Astrocyte of the cerebellum (primary cell): ENCODE results near the gene FAXDC2.
"Not testable (repeated sequence)": the region's sequence is repeated elsewhere in the genome, so short reads cannot be mapped to it uniquely, and the experiment has no call there.

Experiments used
- DNase-seq: peaks from one replicate; pipeline ENCODE4 v3.0.0-alpha.2; 2011; ENCODE audit warnings: low read depth
- H3K4me3 ChIP-seq: 2 replicates; pipeline ENCODE4 v1.5.1; 2011; ENCODE audit warnings: mild to moderate bottlenecking, low read depth, low read length, moderate library complexity
- CTCF ChIP-seq: IDR thresholded peaks from 2 replicates; pipeline ENCODE4 v1.5.1; 2012; ENCODE audit warnings: low read length, low read depth, moderate library complexity, mild to moderate bottlenecking; ENCODE audit errors: missing control alignments
- in situ Hi-C: cut with HindIII; loops from 2 replicates; pipeline ENCODE4 v1.10.0; 2017; ENCODE audit warnings: low sequenced_read_pairs

The FAXDC2 gene

GRCh38 chr5:154834053-154834452 is 16.4 kb downstream of the FAXDC2 start:
- in situ Hi-C loops = no loop called here
- no peak for DNase-seq
- no peak for TF ChIP-seq CTCF
- H3K4me3 ChIP-seq = no peak overlapping the region

- DNase-seq, H3K4me3 ChIP-seq, in situ Hi-C loops: not testable (repeated sequence)
Measured at GRCh38 chr5:154832804-154833203, 17.6 kb downstream of the FAXDC2 start.

GRCh38 chr5:154831451-154831850 is 19.0 kb downstream of the FAXDC2 start:
- DNase-seq = no peak
- no peak overlapping the region for H3K4me3 ChIP-seq
- in situ Hi-C loops = no loop called here
- no peak for TF ChIP-seq CTCF

GRCh38 chr5:154830596-154830995 is 19.8 kb downstream of the FAXDC2 start:
- no peak overlapping the region for H3K4me3 ChIP-seq
- in situ Hi-C loops = no loop called here
- no peak for DNase-seq
- TF ChIP-seq CTCF = no peak

- in situ Hi-C loops = no loop called here
- no peak overlapping the region for H3K4me3 ChIP-seq
- TF ChIP-seq CTCF = no peak
- no peak for DNase-seq
Measured at GRCh38 chr5:154830219-154830595, 20.2 kb downstream of the FAXDC2 start.

- H3K4me3 ChIP-seq = no peak overlapping the region
- DNase-seq = no peak
- in situ Hi-C loops = no loop called here
- TF ChIP-seq CTCF = no peak
Measured at GRCh38 chr5:154829589-154830218, 20.7 kb downstream of the FAXDC2 start.

- TF ChIP-seq CTCF = no peak
- in situ Hi-C loops = no loop called here
- no peak overlapping the region for H3K4me3 ChIP-seq
- DNase-seq = no peak
Measured at GRCh38 chr5:154829181-154829588, 21.2 kb downstream of the FAXDC2 start.
